NT2/D1 (cell line): ENCODE results near the gene P2RX1.

Source experiments
- SUZ12 ChIP-seq: IDR thresholded peaks from 2 replicates; pipeline ENCODE4 v1.6.1; 2011; ENCODE audit not compliant: insufficient read length, insufficient read depth; ENCODE audit errors: extremely low read depth
- YY1 ChIP-seq: IDR thresholded peaks from 2 replicates; pipeline ENCODE4 v1.6.1; 2011; ENCODE audit not compliant: insufficient read length, insufficient read depth
- ZNF274 ChIP-seq: IDR thresholded peaks from 2 replicates; pipeline ENCODE4 v1.6.1; 2011; ENCODE audit warnings: mild to moderate bottlenecking, low read depth, low read length

- TF ChIP-seq YY1, result no peak
- no peak for TF ChIP-seq SUZ12
- TF ChIP-seq ZNF274, result no peak
Observed at GRCh38 chr17:3891626-3892094, 24.6 kb downstream of the P2RX1 start.
